NCI-H345 treated with DMSO at 0.1 percent for 48 hours (cell line): ENCODE results near the gene MYD88.

Source experiments
- DNase-seq: peaks from one replicate; lab custom pipeline; 2025; ENCODE audit not compliant: unreplicated experiment; lab: John Stamatoyannopoulos, UW

MYD88 gene

GRCh38 chr3:38111696-38112377 is 26.6 kb upstream of the MYD88 start:
- DNase-seq: no peak

GRCh38 chr3:38112378-38112761 is 26.1 kb upstream of the MYD88 start:
- no peak for DNase-seq

- no peak for DNase-seq
These were observed 24.2 kb upstream of the MYD88 start for GRCh38 chr3:38114052-38114874.

GRCh38 chr3:38114875-38115644 is 23.4 kb upstream of the MYD88 start:
- no peak for DNase-seq

GRCh38 chr3:38115645-38116427 is 22.6 kb upstream of the MYD88 start:
- no peak for DNase-seq

- DNase-seq: no peak
These were observed 21.8 kb upstream of the MYD88 start for GRCh38 chr3:38116471-38117162.

- no peak for DNase-seq
These were observed 21.2 kb upstream of the MYD88 start for GRCh38 chr3:38117163-38117716.

- no peak for DNase-seq
These were observed 20.6 kb upstream of the MYD88 start for GRCh38 chr3:38117748-38118420.

GRCh38 chr3:38118421-38119247 is 19.8 kb upstream of the MYD88 start:
- no peak for DNase-seq

- no peak for DNase-seq
These were observed 19.3 kb upstream of the MYD88 start for GRCh38 chr3:38119248-38119544.

- DNase-seq: no peak
These were observed 18.4 kb upstream of the MYD88 start for GRCh38 chr3:38119821-38120692.

GRCh38 chr3:38120693-38121450 is 17.6 kb upstream of the MYD88 start:
- DNase-seq: no peak

GRCh38 chr3:38121451-38121831 is 17.0 kb upstream of the MYD88 start:
- no peak for DNase-seq

- no peak for DNase-seq
These were observed 16.5 kb upstream of the MYD88 start for GRCh38 chr3:38121832-38122461.

GRCh38 chr3:38122712-38123290 is 15.7 kb upstream of the MYD88 start:
- no peak for DNase-seq

GRCh38 chr3:38124324-38125122 is 13.9 kb upstream of the MYD88 start:
- no peak for DNase-seq
